ENCODE data around the gene CNPY4.

Gene CNPY4

GRCh38 chr7:100167912-100168323, 48.5 kb downstream of the CNPY4 start:
- no peak for DNase-seq (ENCODE audit: low read depth)

DNA sequence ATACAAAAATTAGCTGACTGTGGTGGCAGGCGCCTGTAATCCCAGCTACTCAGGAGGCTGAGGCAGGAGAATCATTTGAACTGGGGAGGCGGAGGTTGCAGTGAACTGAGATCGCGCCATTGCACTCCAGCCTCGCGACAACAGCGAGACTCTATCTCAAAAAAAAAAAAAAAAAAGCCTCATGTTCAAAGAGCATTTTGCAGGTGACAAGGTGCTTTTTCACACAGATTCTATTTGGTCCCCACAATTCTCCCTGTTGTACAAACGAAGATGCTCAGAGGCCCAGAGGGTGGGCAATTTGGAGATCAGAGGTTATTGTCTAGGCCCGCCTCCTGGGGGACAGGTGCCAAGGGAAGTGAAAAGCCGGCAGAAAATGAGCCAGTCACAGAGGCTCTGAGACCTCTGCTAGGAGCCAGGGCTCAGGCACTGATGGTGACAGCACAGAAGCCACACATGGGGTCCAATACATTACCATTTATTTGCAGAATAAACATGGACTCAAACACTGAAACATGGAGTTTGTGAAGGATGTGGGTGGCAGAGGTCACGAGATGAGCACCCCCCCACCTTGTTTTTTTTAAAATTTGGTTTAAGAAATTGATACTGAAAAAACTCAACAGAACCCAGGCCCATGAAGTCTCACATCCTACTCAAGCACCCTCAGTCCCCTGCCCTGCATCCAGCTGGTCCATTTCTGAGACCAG, 49.9 kb downstream of the CNPY4 start:
- no peak for DNase-seq (ENCODE audit: low read depth)

DNA sequence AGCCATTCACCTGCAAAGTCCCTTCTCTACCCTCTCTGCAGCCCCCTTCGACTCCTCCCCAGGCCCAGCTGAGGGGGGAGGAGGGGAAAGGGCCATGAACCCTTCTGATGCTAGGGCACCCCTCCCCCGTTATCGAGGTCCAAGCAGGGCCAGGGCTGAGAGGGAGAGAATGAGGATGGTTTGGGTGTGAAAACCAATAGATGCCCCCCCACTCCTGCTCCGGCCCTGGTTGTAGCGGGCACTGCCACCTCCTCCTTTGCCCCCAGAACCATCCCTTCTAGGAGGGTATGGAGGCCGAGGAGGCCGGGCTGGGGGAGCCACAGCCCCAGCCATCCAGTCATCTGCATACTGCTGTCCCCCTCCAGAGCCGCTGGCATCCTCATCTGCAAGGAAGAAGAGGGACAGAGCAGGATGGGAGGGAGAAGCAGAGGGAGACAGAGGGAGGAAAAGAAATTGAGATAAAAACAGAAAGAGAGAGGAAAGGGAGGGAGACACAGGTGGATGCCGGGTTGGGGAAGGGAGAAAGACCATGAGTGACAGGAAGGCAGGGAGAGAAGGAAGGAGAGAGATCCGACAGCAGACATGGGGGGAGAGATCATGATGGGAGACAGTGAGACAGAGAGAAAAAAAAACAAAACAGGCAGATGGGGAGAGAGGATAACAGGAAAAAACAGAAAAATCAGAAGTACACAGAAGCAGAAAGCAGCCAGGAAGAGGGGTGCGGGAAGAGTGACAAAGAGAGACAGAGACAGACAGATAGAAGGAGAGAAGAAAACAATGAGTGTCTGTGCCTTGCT, 50.9 kb downstream of the CNPY4 start:
- no peak for DNase-seq (ENCODE audit: low read depth)

DNA sequence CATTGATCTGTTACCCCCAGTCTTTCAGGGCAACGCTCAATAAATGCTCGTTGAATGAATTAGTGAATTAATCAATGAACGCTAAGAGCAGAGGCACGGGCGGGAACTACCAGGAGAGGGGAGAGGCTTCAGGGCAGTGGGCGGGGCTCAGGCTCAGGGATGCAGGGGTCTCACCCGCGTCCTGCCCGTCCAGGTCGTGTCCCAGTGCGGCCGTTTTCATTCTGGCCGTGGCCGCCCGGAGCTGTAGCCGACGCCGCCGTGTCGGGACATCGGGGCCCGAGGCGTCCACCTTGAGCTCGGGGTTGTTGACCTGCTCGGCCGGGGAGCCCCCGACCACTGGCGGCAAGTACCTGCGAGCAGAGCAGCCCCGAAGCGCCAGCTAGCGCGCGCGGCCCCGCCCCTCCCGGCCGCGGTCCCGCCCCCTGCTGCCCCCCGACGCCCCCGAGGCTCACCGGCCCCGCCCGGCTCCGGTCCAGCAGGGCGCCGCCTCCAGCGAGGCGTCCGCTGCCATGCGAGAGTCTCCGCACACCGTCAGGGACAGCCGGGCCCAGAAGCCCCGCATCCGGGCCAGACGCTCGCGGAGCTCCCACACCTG, 51.8 kb downstream of the CNPY4 start:
- no peak for DNase-seq (ENCODE audit: low read depth)

DNA sequence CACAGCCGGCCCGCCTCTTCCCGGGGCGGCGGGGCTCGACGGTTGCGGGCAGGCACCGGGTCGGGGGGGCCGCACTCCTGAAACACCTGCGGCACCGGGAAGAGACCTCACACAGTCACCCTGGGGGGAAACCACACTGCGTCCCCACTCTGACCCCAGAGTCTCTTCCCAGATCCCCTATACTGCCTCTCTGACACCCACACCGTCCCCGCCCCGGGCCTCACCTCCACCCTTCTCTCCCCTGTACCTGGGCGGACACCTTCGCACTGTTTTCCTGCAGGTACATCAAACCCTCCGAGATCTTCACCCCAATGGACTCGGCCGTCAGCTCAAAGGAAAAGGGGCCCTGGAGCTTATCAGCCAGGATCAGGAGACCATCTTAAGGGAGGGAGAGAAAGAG, 52.4 kb downstream of the CNPY4 start:
- no peak for DNase-seq (ENCODE audit: low read depth)

DNA sequence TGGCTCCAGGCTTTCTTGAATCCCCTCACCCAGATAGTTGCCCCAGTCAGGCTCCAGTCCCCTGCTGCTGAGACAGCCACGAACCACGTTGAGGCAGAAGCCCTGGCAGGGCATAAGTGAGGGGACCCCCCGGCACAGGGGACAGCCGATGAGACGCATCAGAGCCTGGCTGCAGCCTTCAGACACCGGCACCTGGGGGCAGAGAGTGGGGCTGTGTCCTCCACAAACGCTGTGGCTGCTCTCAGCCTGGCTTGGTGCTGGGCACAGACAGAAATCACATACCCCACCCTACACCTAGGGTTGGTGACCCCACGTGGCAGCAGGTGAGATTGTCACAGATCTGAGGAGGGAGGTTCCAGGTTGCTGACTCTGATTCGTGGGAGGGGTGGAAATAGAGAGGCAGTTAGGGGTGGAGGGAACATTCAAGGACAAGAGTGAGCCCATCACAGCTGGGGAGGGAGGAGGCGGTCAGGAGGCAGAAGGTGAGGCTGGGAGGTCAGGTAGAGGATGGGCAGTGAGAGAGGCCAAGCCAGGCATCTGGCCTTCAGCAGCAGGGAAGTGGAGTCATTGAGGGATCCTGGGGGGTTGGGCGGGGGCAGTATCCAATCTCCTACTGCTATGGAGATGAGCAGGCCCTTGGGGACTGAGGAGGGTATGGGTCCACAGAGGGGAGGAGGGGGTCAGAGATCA, 54.5 kb downstream of the CNPY4 start:
- DNase-seq (ENCODE audit: low read depth): no peak

GRCh38 chr7:100174582-100174981, 55.1 kb downstream of the CNPY4 start:
- no peak for DNase-seq (ENCODE audit: low read depth)

Data from stimulated activated CD8-positive, alpha-beta memory T cell treated with anti-CD3 and anti-CD28 coated beads, Interleukin-15, amount 100 ng/mL, for 24 hours (primary cell).